Stimulated activated CD8-positive, alpha-beta memory T cell treated with anti-CD3 and anti-CD28 coated beads, Interleukin-12 subunit alpha, Interleukin-12 subunit beta, amount 100 ng/mL, for 4 hours (primary cell): ENCODE results near the gene GPR137C.

ENCODE experiments used
- DNase-seq: peaks from one replicate; pipeline ENCODE4 v3.0.0-alpha.2; 2020; ENCODE audit warnings: low read depth

GPR137C gene

DNA sequence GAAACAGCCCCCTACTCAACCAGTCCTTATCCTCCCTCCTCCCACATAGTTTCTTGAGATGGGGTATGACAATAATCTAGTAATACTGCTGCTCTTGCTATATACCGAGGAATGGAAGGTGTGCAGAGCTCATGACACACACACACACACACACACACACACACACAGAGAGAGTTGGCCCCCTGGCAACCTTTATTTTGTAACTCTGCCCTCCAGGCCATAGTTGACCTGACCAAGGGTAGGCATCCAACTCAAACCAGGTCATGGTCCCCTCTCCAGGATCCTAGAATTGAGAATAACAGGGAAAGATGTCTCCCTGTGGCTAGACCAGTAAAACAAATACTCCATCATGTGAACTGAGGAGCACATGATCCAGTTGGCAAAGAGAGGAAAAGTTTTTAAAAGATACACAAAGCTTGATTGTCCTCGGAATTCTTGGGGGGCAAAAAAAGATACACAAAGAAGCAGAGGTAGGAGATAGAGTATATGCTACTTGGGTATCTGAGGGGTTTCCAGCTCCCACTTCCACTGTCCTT, 131.4 kb downstream of the GPR137C start:
- no peak for DNase-seq

DNA sequence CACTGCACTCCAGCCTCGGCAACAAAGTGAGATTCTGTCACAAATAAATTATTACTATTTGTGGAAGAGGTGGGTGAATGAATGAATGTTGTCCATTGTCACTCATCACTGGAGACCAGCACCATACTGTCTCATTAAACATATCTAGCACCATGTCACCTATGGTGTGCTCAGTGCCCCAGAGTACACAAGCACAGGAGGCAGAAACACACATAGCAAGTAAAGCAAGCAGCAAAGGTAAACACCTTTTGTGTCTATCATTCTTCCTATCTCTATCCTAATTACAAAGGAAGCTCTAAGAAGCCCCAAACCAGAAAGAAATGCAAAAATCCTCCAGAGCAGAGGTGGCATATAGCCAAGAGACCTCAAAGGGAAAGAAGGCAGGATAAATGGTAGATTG, 133.5 kb downstream of the GPR137C start:
- DNase-seq: no peak
